ENCODE measurements around the gene MLLT1.
A peak's percentile ranks its signal among the peaks of the same experiment; 100 is the strongest.

Gene MLLT1

GRCh38 chr19:6233827-6234511 is 45.8 kb downstream of the MLLT1 start:
- peak in 1 of 3 experiments; percentile 51 for DNase-seq

GRCh38 chr19:6233056-6233826 is 46.5 kb downstream of the MLLT1 start:
- DNase-seq = no peak

- DNase-seq = no peak
Observed at GRCh38 chr19:6232601-6233055, 47.1 kb downstream of the MLLT1 start.

GRCh38 chr19:6230991-6231448 is 48.8 kb downstream of the MLLT1 start:
- no peak for DNase-seq

- DNase-seq = no peak
Observed at GRCh38 chr19:6229951-6230712, 49.6 kb downstream of the MLLT1 start.

- no peak for DNase-seq
Observed at GRCh38 chr19:6229216-6229913, 50.4 kb downstream of the MLLT1 start.

- DNase-seq = no peak
Observed at GRCh38 chr19:6228551-6229215, 51.1 kb downstream of the MLLT1 start.

GRCh38 chr19:6227936-6228325 is 51.8 kb downstream of the MLLT1 start:
- no peak for DNase-seq

- no peak for DNase-seq
Observed at GRCh38 chr19:6227156-6227935, 52.4 kb downstream of the MLLT1 start.

- no peak for DNase-seq
Observed at GRCh38 chr19:6226444-6227155, 53.2 kb downstream of the MLLT1 start.

GRCh38 chr19:6226012-6226411 is 53.8 kb downstream of the MLLT1 start:
- DNase-seq = no peak

GRCh38 chr19:6225232-6225865 is 54.4 kb downstream of the MLLT1 start:
- DNase-seq = no peak

- DNase-seq = no peak
Observed at GRCh38 chr19:6224308-6224675, 55.5 kb downstream of the MLLT1 start.

GRCh38 chr19:6223461-6224307 is 56.1 kb downstream of the MLLT1 start:
- DNase-seq = peak in 1 of 3 experiments; percentile 58

GRCh38 chr19:6222884-6223283 is 56.9 kb downstream of the MLLT1 start:
- DNase-seq = peak in 1 of 3 experiments; percentile 19

- no peak for DNase-seq
Observed at GRCh38 chr19:6221878-6222746, 57.7 kb downstream of the MLLT1 start.

GRCh38 chr19:6221220-6221877 is 58.4 kb downstream of the MLLT1 start:
- DNase-seq = no peak

Data from NCI-H1417 (cell line).